ENCODE data around the gene TXNRD2. TPM values are rescaled to one million over a fixed set of nuclear protein-coding genes. Genes with fewer than 3 reads are reported as not detected.
"Not testable (repeated sequence)": the region's sequence is repeated elsewhere in the genome, so short reads cannot be mapped to it uniquely, and the experiment has no call there.

TXNRD2 gene
- total and polyA plus RNA-seq, 2 experiments from 2014 or later = 11.2 to 12.4 TPM

DNA sequence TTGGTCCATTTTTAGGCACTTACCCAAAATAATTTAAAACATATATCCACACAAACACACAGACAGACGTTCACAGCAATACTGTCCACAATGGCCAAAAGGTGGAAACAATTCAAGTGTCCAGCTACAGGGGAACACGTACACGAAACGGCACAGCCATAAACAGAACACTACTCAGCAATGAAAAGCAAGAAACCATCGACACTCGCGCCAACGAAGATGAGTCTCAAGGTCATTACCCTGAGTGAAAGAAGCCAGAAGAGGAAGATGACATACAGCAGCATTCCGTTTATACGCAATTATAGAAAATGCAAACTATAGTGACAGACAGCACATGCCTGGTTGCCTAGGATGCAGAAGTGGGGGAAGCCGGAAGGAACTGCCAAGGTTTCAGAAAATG is 13.4 kb downstream of the TXNRD2 start (continued):
- TF ChIP-seq, protein P1, sequence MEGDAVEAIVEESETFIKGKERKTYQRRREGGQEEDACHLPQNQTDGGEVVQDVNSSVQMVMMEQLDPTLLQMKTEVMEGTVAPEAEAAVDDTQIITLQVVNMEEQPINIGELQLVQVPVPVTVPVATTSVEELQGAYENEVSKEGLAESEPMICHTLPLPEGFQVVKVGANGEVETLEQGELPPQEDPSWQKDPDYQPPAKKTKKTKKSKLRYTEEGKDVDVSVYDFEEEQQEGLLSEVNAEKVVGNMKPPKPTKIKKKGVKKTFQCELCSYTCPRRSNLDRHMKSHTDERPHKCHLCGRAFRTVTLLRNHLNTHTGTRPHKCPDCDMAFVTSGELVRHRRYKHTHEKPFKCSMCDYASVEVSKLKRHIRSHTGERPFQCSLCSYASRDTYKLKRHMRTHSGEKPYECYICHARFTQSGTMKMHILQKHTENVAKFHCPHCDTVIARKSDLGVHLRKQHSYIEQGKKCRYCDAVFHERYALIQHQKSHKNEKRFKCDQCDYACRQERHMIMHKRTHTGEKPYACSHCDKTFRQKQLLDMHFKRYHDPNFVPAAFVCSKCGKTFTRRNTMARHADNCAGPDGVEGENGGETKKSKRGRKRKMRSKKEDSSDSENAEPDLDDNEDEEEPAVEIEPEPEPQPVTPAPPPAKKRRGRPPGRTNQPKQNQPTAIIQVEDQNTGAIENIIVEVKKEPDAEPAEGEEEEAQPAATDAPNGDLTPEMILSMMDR (conservative IDR thresholded peaks at IDR 0.05; ENCODE audit: low read depth in 2 of 2) = no peak
- TF ChIP-seq POLR2AphosphoS5 (IDR thresholded peaks at IDR 0.05; ENCODE audit: low read depth) = no peak
- TF ChIP-seq JUNB (IDR thresholded peaks at IDR 0.05; ENCODE audit: unreplicated experiment) = no peak
- TF ChIP-seq, protein P2, sequence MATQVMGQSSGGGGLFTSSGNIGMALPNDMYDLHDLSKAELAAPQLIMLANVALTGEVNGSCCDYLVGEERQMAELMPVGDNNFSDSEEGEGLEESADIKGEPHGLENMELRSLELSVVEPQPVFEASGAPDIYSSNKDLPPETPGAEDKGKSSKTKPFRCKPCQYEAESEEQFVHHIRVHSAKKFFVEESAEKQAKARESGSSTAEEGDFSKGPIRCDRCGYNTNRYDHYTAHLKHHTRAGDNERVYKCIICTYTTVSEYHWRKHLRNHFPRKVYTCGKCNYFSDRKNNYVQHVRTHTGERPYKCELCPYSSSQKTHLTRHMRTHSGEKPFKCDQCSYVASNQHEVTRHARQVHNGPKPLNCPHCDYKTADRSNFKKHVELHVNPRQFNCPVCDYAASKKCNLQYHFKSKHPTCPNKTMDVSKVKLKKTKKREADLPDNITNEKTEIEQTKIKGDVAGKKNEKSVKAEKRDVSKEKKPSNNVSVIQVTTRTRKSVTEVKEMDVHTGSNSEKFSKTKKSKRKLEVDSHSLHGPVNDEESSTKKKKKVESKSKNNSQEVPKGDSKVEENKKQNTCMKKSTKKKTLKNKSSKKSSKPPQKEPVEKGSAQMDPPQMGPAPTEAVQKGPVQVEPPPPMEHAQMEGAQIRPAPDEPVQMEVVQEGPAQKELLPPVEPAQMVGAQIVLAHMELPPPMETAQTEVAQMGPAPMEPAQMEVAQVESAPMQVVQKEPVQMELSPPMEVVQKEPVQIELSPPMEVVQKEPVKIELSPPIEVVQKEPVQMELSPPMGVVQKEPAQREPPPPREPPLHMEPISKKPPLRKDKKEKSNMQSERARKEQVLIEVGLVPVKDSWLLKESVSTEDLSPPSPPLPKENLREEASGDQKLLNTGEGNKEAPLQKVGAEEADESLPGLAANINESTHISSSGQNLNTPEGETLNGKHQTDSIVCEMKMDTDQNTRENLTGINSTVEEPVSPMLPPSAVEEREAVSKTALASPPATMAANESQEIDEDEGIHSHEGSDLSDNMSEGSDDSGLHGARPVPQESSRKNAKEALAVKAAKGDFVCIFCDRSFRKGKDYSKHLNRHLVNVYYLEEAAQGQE (IDR thresholded peaks at IDR 0.05; ENCODE audit: unreplicated experiment) = no peak
- no peak for TF ChIP-seq ZNF114 (CRISPR knock-in tag; IDR thresholded peaks at IDR 0.05)
- TF ChIP-seq CREB1 (CRISPR knock-in tag; IDR thresholded peaks at IDR 0.05; ENCODE audit: low read depth) = no peak

DNA sequence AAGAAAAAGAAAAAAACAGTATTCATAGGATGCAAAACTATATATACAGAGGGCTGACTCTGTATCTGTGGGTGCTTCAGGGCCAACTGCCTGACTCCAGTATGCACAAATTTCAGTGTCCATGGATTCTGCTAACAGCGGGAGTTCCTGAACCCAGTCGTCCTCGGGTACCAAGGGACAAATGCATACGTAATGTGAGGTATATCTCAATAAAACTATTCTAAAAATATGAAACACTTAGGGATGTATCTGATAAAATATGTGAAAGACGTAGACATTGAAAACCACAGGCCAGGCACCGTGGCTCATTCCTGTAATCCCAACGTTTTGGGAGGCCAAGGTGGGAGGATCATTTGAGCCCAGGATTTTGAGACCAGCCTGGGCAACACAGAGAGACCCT is 13.9 kb downstream of the TXNRD2 start:
- no peak for ATAC-seq
- Histone ChIP-seq H3K9me2 (ENCODE audit: insufficient read depth) (no peaks in the 10 kb centered on the region), H3K27me3 (ENCODE audit: insufficient read depth) (no peaks in the 10 kb centered on the region), H3F3A (replicated peaks; ENCODE audit: low read depth) (no peaks in the 10 kb centered on the region), H4K20me1 (replicated peaks; ENCODE audit: insufficient read depth) (no peaks in the 10 kb centered on the region), H3K27ac (ENCODE audit: low read depth) (no peak overlapping the region), H3K4me2 (no peak overlapping the region), H3K36me3 (ENCODE audit: insufficient read depth) (no peaks in the 10 kb centered on the region), H3K4me3 (no peak overlapping the region), H3K79me2 (replicated peaks; ENCODE audit: insufficient read depth) (no peaks in the 10 kb centered on the region), H3K4me1 (ENCODE audit: insufficient read depth) (no peaks in the 10 kb centered on the region), H2AFZ (no peak overlapping the region)
- Mint-ChIP-seq H3K4me1 (no peaks in the 10 kb centered on the region), H3K9me3 (no peaks in the 10 kb centered on the region), H3K4me3 (no peak overlapping the region), H3K27ac (no peak overlapping the region), H3K27me3 (ENCODE audit: insufficient read depth, low read depth, poor library complexity) (no peaks in the 10 kb centered on the region), H3K36me3 (ENCODE audit: low read depth) (no peaks in the 10 kb centered on the region)
- TF ChIP-seq, protein P3, sequence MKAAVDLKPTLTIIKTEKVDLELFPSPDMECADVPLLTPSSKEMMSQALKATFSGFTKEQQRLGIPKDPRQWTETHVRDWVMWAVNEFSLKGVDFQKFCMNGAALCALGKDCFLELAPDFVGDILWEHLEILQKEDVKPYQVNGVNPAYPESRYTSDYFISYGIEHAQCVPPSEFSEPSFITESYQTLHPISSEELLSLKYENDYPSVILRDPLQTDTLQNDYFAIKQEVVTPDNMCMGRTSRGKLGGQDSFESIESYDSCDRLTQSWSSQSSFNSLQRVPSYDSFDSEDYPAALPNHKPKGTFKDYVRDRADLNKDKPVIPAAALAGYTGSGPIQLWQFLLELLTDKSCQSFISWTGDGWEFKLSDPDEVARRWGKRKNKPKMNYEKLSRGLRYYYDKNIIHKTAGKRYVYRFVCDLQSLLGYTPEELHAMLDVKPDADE (IDR thresholded peaks at IDR 0.05) = no peak
- TF ChIP-seq ZNF114 (CRISPR knock-in tag; IDR thresholded peaks at IDR 0.05) = no peak
- no peak for DNase-seq (ENCODE audit: low spot score)

DNA sequence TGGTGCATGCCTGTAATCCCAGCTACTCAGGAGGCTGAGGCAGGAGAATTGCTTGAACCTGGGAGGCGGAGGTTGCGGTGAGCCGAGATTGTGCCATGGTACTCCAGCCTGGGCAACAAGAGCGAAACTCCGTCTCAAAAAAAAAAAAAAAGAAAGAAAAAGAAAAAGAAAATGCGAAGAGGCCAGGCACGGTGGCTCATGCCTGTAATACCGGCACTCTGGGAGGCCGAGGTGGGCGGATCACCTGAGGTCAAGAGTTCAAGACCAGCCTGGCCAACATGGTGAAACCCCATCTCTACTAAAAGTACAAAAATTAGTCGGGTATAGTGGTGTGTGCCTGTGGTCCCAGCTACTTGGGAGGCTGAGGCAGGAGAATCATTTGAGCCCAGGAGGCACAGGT is 15.6 kb downstream of the TXNRD2 start:
- not testable (repeated sequence) for H3K79me2 ChIP-seq (replicated peaks; ENCODE audit: insufficient read depth); H3K27me3 ChIP-seq (ENCODE audit: insufficient read depth); H2AFZ ChIP-seq; H3K27ac ChIP-seq (ENCODE audit: low read depth); H3K4me3 Mint-ChIP-seq; H3K27ac Mint-ChIP-seq; H3K36me3 ChIP-seq (ENCODE audit: insufficient read depth); ATAC-seq; DNase-seq (ENCODE audit: low spot score); H4K20me1 ChIP-seq (replicated peaks; ENCODE audit: insufficient read depth); H3K9me2 ChIP-seq (ENCODE audit: insufficient read depth); H3K27me3 Mint-ChIP-seq (ENCODE audit: insufficient read depth, low read depth, poor library complexity); H3F3A ChIP-seq (replicated peaks; ENCODE audit: low read depth); H3K4me1 Mint-ChIP-seq; H3K36me3 Mint-ChIP-seq (ENCODE audit: low read depth); H3K4me3 ChIP-seq; H3K9me3 Mint-ChIP-seq; H3K4me2 ChIP-seq; H3K4me1 ChIP-seq (ENCODE audit: insufficient read depth)
